HL-60 (cell line): Measurements from ENCODE around the gene LAP3.

ENCODE experiments used
- POLR2AphosphoS5 ChIP-seq: IDR thresholded peaks from 2 replicates; pipeline ENCODE4 v1.6.1; 2012; ENCODE audit warnings: low read depth
- SPI1 ChIP-seq: IDR thresholded peaks from 2 replicates; pipeline ENCODE4 v1.6.1; 2012; ENCODE audit warnings: low read depth, mild to moderate bottlenecking, borderline replicate concordance
- TF ChIP-seq, protein P1 (sequence below): IDR thresholded peaks from one replicate; pipeline ENCODE4 v1.5.1; 2011; ENCODE audit warnings: low read length, control low read depth, inconsistent platforms; ENCODE audit not compliant: insufficient read depth
- TF ChIP-seq, protein P2 (sequence below): IDR thresholded peaks from 2 replicates; pipeline ENCODE4 v1.6.1; 2012; ENCODE audit warnings: low read depth; ENCODE audit not compliant: insufficient replicate concordance

DNA sequence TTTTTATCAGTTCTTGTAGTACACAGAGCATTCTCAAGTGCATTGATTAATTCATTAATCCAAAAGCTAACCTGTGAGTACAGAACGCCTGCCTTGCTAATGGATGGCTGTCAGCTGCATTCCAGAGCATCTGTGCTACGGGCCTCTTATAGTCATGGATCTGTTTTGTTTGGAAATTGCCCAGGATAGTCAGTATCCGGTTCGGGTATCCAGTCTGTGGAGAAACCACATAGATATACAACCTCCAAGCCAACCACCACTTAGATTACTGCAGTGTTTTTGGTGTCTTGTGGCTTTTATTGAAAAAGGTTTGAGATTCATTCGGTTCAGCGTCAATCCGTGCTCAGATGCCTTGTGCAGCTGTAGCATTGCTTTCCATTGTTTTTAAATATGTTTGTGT lies 4.0 kb downstream of the LAP3 start:
- TF ChIP-seq, protein P1, sequence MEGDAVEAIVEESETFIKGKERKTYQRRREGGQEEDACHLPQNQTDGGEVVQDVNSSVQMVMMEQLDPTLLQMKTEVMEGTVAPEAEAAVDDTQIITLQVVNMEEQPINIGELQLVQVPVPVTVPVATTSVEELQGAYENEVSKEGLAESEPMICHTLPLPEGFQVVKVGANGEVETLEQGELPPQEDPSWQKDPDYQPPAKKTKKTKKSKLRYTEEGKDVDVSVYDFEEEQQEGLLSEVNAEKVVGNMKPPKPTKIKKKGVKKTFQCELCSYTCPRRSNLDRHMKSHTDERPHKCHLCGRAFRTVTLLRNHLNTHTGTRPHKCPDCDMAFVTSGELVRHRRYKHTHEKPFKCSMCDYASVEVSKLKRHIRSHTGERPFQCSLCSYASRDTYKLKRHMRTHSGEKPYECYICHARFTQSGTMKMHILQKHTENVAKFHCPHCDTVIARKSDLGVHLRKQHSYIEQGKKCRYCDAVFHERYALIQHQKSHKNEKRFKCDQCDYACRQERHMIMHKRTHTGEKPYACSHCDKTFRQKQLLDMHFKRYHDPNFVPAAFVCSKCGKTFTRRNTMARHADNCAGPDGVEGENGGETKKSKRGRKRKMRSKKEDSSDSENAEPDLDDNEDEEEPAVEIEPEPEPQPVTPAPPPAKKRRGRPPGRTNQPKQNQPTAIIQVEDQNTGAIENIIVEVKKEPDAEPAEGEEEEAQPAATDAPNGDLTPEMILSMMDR = no peak
- TF ChIP-seq SPI1 (no peak), POLR2AphosphoS5 (no peak)
- TF ChIP-seq, protein P2, sequence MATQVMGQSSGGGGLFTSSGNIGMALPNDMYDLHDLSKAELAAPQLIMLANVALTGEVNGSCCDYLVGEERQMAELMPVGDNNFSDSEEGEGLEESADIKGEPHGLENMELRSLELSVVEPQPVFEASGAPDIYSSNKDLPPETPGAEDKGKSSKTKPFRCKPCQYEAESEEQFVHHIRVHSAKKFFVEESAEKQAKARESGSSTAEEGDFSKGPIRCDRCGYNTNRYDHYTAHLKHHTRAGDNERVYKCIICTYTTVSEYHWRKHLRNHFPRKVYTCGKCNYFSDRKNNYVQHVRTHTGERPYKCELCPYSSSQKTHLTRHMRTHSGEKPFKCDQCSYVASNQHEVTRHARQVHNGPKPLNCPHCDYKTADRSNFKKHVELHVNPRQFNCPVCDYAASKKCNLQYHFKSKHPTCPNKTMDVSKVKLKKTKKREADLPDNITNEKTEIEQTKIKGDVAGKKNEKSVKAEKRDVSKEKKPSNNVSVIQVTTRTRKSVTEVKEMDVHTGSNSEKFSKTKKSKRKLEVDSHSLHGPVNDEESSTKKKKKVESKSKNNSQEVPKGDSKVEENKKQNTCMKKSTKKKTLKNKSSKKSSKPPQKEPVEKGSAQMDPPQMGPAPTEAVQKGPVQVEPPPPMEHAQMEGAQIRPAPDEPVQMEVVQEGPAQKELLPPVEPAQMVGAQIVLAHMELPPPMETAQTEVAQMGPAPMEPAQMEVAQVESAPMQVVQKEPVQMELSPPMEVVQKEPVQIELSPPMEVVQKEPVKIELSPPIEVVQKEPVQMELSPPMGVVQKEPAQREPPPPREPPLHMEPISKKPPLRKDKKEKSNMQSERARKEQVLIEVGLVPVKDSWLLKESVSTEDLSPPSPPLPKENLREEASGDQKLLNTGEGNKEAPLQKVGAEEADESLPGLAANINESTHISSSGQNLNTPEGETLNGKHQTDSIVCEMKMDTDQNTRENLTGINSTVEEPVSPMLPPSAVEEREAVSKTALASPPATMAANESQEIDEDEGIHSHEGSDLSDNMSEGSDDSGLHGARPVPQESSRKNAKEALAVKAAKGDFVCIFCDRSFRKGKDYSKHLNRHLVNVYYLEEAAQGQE = no peak
